ENCODE measurements around the gene MSI1. TPM values are rescaled to one million over a fixed set of nuclear protein-coding genes. Genes with fewer than 3 reads are reported as not detected.

The MSI1 gene
- polyA plus RNA-seq, 1 experiment: not detected

DNA sequence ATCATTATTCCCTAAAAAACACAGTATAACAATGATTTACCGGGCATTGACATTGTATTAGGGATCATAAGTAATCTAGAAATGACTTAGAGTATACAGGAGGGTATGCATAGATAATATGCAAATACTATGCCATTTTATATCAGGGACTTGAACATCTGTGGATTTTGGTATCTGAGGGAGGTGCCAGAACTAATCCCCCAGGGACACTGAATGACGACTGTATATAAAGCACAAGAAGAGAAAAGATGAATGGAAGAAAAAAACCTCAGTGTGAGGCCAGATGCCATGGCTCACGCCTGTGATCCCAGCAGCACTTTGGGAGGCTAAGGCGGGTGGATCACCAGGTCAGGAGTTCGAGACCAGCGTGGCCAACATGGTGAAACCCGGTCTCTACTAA, 43.5 kb upstream of the MSI1 start:
- no peak for DNase-seq (ENCODE audit: low read depth)
- TF ChIP-seq, protein P1, sequence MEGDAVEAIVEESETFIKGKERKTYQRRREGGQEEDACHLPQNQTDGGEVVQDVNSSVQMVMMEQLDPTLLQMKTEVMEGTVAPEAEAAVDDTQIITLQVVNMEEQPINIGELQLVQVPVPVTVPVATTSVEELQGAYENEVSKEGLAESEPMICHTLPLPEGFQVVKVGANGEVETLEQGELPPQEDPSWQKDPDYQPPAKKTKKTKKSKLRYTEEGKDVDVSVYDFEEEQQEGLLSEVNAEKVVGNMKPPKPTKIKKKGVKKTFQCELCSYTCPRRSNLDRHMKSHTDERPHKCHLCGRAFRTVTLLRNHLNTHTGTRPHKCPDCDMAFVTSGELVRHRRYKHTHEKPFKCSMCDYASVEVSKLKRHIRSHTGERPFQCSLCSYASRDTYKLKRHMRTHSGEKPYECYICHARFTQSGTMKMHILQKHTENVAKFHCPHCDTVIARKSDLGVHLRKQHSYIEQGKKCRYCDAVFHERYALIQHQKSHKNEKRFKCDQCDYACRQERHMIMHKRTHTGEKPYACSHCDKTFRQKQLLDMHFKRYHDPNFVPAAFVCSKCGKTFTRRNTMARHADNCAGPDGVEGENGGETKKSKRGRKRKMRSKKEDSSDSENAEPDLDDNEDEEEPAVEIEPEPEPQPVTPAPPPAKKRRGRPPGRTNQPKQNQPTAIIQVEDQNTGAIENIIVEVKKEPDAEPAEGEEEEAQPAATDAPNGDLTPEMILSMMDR (IDR thresholded peaks at IDR 0.05; ENCODE audit: insufficient read depth, low read depth, low read length): no peak
- Histone ChIP-seq H3K27me3 (ENCODE audit: control insufficient read depth, insufficient read depth, low read length) (no peaks in the 10 kb centered on the region; the same call in 1 of the 2 replicates), H3K36me3 (ENCODE audit: control insufficient read depth, insufficient read depth, low read length) (no peaks in the 10 kb centered on the region), H3K4me3 (ENCODE audit: low read depth, low read length) (no peak overlapping the region)
- CTCF ChIA-PET: interaction anchor here (0.8 kb wide), 1 partner anchor 18 kb away, joined by 3 read pairs; no protein-coding TSS in a partner anchor
- POLR2A ChIA-PET: no interaction called here

DNA sequence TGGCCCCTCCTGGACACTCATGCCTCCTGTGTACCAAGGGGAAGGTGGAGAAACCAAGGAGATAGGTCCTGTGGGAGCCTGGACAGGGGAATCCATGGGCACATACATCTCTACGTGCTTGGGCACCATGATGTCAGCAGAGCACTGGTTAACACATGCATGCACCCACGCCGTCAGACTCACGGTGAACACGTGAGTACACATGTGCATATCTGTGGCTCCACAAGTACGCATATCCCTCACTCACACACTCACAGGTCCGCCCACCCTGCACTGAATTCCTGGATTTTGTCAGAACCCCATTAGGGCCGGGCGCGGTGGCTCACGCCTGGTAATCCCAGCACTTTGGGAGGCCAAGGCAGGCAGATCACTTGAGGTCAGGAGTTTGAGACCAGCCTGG, 39.8 kb upstream of the MSI1 start:
- POLR2A ChIA-PET: no interaction called here
- Histone ChIP-seq H3K4me3 (ENCODE audit: low read depth, low read length) (no peak overlapping the region), H3K27me3 (ENCODE audit: control insufficient read depth, insufficient read depth, low read length) (no peaks in the 10 kb centered on the region; the same call in none of the 2 replicates), H3K36me3 (ENCODE audit: control insufficient read depth, insufficient read depth, low read length) (no peaks in the 10 kb centered on the region)
- no peak for DNase-seq (ENCODE audit: low read depth)
- TF ChIP-seq, protein P1 (IDR thresholded peaks at IDR 0.05; ENCODE audit: insufficient read depth, low read depth, low read length): no peak
- CTCF ChIA-PET: interaction anchor here (1.0 to 1.2 kb wide), 2 partner anchors 21 kb away, joined by 3 read pairs; no protein-coding TSS in a partner anchor

DNA sequence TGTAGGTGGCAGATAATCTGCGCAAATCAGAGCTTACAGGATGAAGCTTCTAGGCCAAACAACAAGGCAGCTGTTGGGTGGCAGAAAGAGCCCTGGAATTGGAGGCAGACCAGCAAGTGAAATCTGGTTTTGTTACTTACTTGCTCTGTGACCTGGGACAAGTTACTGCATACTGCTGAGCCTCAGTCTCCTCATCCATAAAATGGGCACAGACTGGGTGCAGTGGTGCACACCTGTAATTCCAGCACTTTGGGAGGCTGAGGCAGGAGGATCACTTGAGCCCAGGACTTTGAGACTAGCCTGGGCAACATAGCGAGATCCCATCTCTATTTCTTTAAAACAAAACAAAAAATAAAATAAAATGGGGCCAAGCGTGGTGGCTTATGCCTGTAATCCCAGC, 37.6 kb upstream of the MSI1 start:
- no peak for DNase-seq (ENCODE audit: low read depth)
- ChIA-PET POLR2A (no interaction called here), CTCF (no interaction called here)
- Histone ChIP-seq H3K4me3 (ENCODE audit: low read depth, low read length) (no peak overlapping the region), H3K36me3 (ENCODE audit: control insufficient read depth, insufficient read depth, low read length) (no peaks in the 10 kb centered on the region), H3K27me3 (ENCODE audit: control insufficient read depth, insufficient read depth, low read length) (peaks cover 2% of the 10 kb centered on the region)
- TF ChIP-seq, protein P1 (IDR thresholded peaks at IDR 0.05; ENCODE audit: insufficient read depth, low read depth, low read length): no peak

DNA sequence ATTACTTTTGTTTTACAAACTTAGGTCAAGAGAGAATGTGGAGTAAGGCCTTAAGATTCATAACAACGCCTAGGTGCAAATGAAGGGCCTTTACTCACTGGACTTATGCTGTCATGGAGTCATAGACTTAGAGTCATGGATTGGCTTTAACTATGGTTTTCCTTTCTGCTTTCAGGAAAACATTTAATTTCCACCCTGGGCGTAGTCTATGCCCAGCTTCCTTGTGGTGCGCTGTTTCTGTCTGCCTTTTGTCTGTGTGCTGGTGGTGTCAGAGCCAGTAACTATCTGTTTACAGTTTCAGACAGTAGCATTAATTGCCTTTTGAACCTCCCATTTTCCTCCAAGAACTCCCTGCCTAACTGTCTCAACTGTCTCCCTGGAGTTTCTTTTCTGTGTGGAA, 37.1 kb upstream of the MSI1 start:
- ChIA-PET CTCF (no interaction called here), POLR2A (no interaction called here)
- H3K36me3 ChIP-seq (ENCODE audit: control insufficient read depth, insufficient read depth, low read length): no peaks in the 10 kb centered on the region
- TF ChIP-seq, protein P1 (IDR thresholded peaks at IDR 0.05; ENCODE audit: insufficient read depth, low read depth, low read length): no peak
- no peak overlapping the region for H3K4me3 ChIP-seq (ENCODE audit: low read depth, low read length)
- H3K27me3 ChIP-seq (ENCODE audit: control insufficient read depth, insufficient read depth, low read length): peaks cover 2% of the 10 kb centered on the region
- DNase-seq (ENCODE audit: low read depth): no peak

DNA sequence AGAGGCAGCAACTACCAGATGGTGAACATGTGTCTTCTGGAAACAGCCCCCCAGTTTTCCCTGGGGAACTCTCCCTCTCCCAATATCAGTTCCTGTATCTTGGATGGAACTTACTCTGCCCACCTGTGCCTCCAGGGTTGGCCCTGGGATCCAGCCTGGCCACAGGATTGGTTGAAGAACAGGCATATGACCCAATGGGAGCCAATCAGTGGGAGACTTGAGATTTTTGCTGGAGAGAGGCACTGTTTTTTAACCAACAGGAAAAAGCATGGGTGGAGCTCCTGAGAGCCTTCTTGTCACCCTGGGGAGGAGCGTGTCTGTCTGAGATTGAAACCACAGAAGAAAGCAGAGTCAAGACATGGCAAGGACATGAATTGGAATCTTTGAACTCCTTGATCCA, 35.3 kb upstream of the MSI1 start:
- DNase-seq (ENCODE audit: low read depth): no peak
- TF ChIP-seq, protein P1 (IDR thresholded peaks at IDR 0.05; ENCODE audit: insufficient read depth, low read depth, low read length): no peak
- ChIA-PET POLR2A (no interaction called here), CTCF (interaction anchor here (0.6 kb wide), 1 partner anchor 27 kb away, joined by 3 read pairs; no protein-coding TSS in a partner anchor)
- Histone ChIP-seq H3K27me3 (ENCODE audit: control insufficient read depth, insufficient read depth, low read length) (peaks cover 2% of the 10 kb centered on the region), H3K4me3 (ENCODE audit: low read depth, low read length) (no peak overlapping the region), H3K36me3 (ENCODE audit: control insufficient read depth, insufficient read depth, low read length) (no peaks in the 10 kb centered on the region)

Data from BJ (cell line).